Measurements from ENCODE around the gene LHFPL2.

Gene LHFPL2

DNA sequence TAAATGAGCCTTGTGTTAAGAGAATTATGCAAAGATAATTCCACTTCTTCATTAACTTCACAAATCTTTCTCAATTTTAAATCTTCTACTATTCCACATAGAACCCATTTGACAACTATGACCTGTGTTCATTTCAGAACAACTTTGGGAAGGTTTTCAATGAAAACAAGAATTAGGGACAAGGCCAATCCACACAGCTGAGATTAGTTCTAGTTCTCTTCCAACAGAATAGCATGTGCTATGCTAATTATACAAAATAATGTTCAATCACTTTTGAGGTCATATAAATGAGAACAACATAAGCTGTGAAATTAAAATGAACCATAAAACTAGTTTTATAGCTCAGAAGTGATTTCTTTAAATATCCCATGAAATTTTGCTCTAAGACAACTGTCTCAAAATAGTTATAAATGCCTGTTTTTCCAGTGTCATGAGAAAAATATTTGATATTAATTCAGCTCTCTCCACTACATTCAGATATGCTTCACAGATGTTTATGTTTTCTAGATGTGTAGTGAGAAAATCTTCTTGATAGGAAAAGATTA, 7.2 kb upstream of the LHFPL2 start:
- Mint-ChIP-seq H3K27ac (no peak overlapping the region), H3K4me1 (no peaks in the 10 kb centered on the region), H3K27me3 (peaks cover 30% of the 10 kb centered on the region), H3K4me3 (no peak overlapping the region), H3K36me3 (ENCODE audit: low read depth) (no peaks in the 10 kb centered on the region), H3K9me3 (no peaks in the 10 kb centered on the region)
- ATAC-seq = no peak
- DNase-seq = no peak

DNA sequence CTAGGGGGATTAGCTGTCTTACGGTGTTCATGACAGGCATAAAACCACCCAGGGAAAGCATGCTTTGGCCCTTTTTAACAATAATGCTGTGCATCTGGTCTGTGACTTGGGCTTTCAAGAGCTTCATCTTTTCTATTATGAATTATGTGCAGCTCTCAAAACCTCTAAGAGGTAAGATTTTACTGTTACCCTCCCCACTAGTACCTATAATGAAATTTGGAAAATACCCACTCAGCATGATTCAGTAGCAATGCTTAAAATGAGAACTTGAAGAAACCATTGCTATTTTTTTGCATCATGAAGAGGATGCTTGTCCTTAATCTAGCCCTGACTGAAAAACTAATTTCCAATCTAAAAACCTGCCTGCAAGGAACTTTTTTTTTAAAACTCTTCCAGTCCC, 5.8 kb upstream of the LHFPL2 start:
- ATAC-seq = no peak
- peaks cover 39% of the 10 kb centered on the region for H3K27me3 Mint-ChIP-seq

DNA sequence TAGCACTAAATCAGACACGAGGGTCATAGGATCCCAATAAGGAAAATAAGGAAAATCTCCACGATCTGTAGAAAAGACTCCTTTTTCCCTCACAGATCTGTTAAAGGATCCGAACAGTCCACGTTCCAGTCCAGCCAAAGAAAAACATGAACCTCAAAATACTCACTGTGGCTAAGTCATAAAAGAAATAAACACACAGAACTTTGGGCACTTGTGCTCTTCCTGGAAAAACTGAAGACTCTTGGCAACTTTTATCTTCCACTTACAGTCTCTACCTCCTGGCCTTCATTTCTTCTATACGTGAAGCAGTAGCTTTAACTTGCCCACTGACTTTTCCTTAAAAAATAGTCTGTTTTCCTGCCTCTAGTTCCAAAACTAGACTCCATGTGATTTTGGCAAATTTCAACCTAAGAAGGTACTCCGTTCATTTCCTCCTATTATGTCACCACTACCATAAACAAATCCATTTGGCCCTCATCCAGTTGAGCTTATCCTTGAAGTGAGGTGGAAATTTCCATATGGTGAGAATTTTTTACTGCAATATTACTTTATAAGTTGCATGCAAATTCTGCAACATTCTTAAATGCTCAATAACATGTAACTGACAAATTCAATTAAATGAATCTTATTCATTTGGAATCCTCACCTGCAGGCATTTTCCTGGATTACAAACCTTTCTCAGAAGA, 5.3 kb upstream of the LHFPL2 start:
- no peaks in the 10 kb centered on the region for H3K36me3 Mint-ChIP-seq (ENCODE audit: low read depth)

More for the DNA sequence above, 5.8 kb upstream of the LHFPL2 start:
- no peak overlapping the region for H3K27ac Mint-ChIP-seq
- H3K36me3 Mint-ChIP-seq (ENCODE audit: low read depth) = no peaks in the 10 kb centered on the region
- H3K4me3 Mint-ChIP-seq = no peak overlapping the region
- no peaks in the 10 kb centered on the region for H3K4me1 Mint-ChIP-seq
- DNase-seq = no peak
- H3K9me3 Mint-ChIP-seq = no peaks in the 10 kb centered on the region

DNA sequence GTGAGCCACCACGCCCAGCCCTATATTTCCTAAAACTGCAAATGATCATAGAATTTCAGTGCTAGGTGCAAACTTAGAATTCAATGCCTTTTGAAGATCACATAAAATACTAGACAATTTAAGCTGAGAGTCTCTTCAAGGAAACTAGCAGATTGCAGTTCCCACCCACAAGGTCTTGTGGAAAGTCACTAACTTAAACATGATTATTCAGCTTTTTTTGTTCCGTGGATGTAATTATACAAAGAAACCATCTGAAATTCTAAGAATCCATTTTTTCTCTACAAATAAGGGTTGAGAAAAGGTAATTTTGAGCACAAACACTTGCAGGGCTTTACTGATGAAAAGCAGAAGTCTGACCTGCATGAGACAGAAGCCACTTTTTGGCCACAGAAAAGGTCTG, 4.5 kb upstream of the LHFPL2 start:
- H3K9me3 Mint-ChIP-seq = no peaks in the 10 kb centered on the region
- no peak overlapping the region for H3K27ac Mint-ChIP-seq
- DNase-seq (no peak), ATAC-seq (no peak)
- H3K27me3 Mint-ChIP-seq = peaks cover 34% of the 10 kb centered on the region
- no peaks in the 10 kb centered on the region for H3K36me3 Mint-ChIP-seq (ENCODE audit: low read depth)
- H3K4me1 Mint-ChIP-seq = no peaks in the 10 kb centered on the region
- H3K4me3 Mint-ChIP-seq = no peak overlapping the region

More for the DNA sequence above, 5.3 kb upstream of the LHFPL2 start:
- Mint-ChIP-seq H3K9me3 (no peaks in the 10 kb centered on the region), H3K27me3 (peaks cover 39% of the 10 kb centered on the region), H3K4me1 (no peaks in the 10 kb centered on the region), H3K4me3 (no peak overlapping the region), H3K27ac (no peak overlapping the region)
- ATAC-seq = no peak
- no peak for DNase-seq

DNA sequence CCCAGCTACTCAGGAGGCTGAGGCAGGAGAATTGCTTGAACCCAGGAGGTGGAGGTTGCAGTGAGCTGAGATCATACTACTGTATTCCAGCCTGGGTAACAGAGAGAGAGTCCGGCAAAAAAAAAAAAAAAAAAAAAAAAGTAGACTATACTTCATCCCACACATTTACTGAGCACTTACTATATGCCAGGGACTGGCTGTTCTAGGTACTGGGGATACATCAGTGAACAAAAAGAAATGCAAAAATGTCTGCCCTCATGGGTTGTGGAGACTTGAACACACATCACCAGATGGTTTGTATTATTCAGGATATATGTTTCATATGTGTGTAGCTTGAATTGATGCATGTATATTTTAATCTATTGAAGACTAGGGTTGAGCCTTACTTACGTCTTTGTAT, 2.9 kb upstream of the LHFPL2 start:
- H3K27ac Mint-ChIP-seq = no peak overlapping the region
- peaks cover 46% of the 10 kb centered on the region for H3K27me3 Mint-ChIP-seq
- no peaks in the 10 kb centered on the region for H3K36me3 Mint-ChIP-seq (ENCODE audit: low read depth)
- no peaks in the 10 kb centered on the region for H3K9me3 Mint-ChIP-seq
- peaks cover 13% of the 10 kb centered on the region for H3K4me1 Mint-ChIP-seq
- DNase-seq (no peak), ATAC-seq (no peak)
- no peak overlapping the region for H3K4me3 Mint-ChIP-seq

DNA sequence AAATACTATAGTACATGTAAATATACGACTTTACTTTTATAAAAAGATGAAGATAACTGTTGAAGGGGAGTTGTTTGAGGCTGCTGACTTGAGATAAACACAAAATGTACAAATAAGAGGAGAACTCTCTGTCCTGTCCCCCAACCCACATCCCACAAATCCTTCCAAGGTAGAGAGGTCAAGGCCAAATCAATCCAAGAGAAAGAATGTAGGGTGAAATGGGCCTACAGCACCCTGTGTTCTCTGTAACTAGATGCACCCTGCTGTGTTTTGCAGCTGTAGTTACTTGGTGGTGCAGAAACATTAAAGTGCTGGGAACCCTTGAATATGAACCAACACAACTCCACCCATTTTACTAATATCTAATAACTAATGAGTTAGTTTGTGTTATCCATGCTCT, 2.0 kb upstream of the LHFPL2 start:
- no peak overlapping the region for H3K27ac Mint-ChIP-seq
- ATAC-seq (no peak), DNase-seq (no peak)
- no peaks in the 10 kb centered on the region for H3K36me3 Mint-ChIP-seq (ENCODE audit: low read depth)
- H3K4me3 Mint-ChIP-seq = no peak overlapping the region
- peaks cover 41% of the 10 kb centered on the region for H3K27me3 Mint-ChIP-seq
- peaks cover 13% of the 10 kb centered on the region for H3K4me1 Mint-ChIP-seq
- H3K9me3 Mint-ChIP-seq = no peaks in the 10 kb centered on the region

DNA sequence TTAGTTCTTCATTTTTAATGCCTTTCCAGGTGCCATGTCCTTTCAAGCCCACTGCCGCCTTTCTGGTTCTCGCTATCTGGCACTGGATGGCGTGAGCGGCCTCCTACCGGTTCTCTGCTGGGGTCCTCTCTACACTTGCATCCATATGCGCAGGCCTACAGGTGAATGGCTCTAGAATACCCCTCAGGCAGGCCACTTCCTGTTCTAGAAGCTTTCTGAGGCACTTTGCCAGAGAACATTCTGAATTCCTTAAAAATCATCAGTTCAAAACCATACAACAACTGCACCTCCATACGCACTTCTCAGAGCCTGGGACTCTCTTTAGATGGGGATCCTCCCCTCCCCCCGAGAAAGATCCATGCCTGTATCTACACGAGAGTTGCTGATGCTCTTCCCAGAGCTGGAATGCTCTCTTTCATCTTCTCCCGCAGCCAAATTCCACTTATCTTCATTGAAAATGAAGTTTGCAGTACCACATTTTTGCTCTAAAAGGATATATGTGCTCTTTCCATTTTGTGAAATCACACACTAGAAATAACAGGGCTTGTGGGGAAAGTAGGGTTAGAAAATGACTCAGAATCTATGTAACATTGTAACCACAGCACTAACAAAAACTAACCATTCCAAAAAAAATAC, 1.4 kb upstream of the LHFPL2 start:
- ATAC-seq = no peak
- no peak overlapping the region for H3K27ac Mint-ChIP-seq
- H3K4me3 Mint-ChIP-seq = peak overlapping the region; percentile 58
- no peak for DNase-seq
- H3K9me3 Mint-ChIP-seq = no peaks in the 10 kb centered on the region
- H3K4me1 Mint-ChIP-seq = peaks cover 13% of the 10 kb centered on the region
- H3K36me3 Mint-ChIP-seq (ENCODE audit: low read depth) = no peaks in the 10 kb centered on the region
- H3K27me3 Mint-ChIP-seq = peaks cover 42% of the 10 kb centered on the region

DNA sequence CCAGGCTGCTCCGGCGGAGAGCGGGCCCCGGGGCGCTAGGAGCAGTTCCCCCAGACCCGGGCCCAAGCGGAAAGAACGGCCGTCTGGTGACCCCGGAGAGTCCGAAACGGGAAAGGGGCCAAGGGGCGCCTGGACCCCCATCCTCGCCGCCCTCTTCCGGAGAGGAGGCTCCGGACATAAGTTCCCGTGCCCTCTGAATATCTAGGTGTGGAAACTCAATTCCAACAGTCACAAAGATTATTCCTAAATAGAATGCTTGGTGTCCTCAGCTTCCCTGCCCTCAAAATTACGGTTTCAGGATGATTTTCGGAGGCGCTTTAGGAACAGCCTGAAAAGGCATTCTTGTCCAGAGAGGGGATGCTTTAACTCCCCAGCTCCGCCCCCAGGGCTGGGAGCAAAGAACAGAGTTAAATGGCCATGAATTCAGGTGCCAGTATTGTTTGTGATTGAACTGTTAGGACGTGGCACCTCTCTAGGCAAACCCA, 681 bp upstream of the LHFPL2 start:
- peak overlapping the region; percentile 29 for H3K4me3 Mint-ChIP-seq
- no peak for DNase-seq

DNA sequence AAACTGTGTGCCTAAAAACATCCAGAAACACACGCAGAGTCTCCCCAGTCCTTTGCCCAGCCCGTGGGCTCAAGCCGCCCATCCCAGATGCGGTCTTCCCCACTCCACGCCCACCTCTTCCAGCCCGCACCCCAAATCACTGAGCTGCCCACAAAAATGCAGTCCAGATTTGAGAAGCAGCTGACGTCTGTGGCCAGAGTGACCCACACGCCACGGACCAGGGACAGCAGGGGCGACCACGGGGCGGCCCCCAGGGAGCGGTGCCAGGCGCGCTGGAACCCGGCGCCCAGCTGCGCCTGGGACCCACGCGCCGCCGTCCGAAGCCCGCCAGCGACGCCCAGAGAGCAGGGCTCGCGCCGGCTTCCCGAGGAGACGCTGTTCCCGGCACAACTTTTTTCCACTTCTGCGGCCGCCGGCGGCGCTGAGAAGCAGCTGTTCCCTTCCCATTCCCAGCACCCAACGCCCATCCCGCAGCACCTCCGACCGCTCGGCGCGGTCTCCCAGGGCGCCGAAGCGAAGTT, 674 bp downstream of the LHFPL2 start:
- peaks cover 13% of the 10 kb centered on the region for H3K4me1 Mint-ChIP-seq
- ATAC-seq (no peak), DNase-seq (no peak)
- H3K9me3 Mint-ChIP-seq = no peaks in the 10 kb centered on the region
- no peaks in the 10 kb centered on the region for H3K36me3 Mint-ChIP-seq (ENCODE audit: low read depth)
- peaks cover 48% of the 10 kb centered on the region for H3K27me3 Mint-ChIP-seq
- peak overlapping the region; percentile 71 for H3K4me3 Mint-ChIP-seq
- H3K27ac Mint-ChIP-seq = no peak overlapping the region

More for the DNA sequence above, 681 bp upstream of the LHFPL2 start:
- Mint-ChIP-seq H3K27ac (no peak overlapping the region), H3K36me3 (ENCODE audit: low read depth) (no peaks in the 10 kb centered on the region), H3K4me1 (peaks cover 13% of the 10 kb centered on the region), H3K9me3 (no peaks in the 10 kb centered on the region), H3K27me3 (peaks cover 46% of the 10 kb centered on the region)
- no peak for ATAC-seq

DNA sequence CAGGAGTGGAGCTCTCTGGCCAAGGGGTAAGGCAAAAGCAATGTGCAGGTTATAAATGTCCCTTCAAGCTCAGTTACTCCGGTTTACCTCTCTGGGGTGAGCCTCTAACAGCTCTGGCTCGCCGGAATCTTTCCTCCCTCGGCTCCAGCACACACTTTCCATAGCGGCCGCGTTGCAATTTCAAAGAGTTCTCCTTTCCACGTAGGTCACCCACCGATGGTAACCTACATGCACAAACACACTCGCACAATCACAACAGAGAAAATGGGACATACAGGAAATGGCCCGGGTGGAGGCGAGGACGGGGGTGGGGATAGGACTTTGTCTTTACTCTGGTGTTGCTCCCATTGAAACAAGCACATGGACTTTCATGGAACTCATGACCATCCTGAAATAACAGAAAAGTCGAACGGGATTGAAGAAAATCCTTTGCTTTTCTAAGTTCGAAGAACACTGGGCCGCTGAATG, 1.2 kb downstream of the LHFPL2 start:
- Mint-ChIP-seq H3K4me3 (peak overlapping the region; percentile 71), H3K9me3 (no peaks in the 10 kb centered on the region), H3K27me3 (peaks cover 47% of the 10 kb centered on the region), H3K27ac (peak overlapping the region; percentile 61), H3K4me1 (peaks cover 13% of the 10 kb centered on the region), H3K36me3 (ENCODE audit: low read depth) (no peaks in the 10 kb centered on the region)
- DNase-seq = peak; percentile 22
- ATAC-seq = peak; percentile 42

DNA sequence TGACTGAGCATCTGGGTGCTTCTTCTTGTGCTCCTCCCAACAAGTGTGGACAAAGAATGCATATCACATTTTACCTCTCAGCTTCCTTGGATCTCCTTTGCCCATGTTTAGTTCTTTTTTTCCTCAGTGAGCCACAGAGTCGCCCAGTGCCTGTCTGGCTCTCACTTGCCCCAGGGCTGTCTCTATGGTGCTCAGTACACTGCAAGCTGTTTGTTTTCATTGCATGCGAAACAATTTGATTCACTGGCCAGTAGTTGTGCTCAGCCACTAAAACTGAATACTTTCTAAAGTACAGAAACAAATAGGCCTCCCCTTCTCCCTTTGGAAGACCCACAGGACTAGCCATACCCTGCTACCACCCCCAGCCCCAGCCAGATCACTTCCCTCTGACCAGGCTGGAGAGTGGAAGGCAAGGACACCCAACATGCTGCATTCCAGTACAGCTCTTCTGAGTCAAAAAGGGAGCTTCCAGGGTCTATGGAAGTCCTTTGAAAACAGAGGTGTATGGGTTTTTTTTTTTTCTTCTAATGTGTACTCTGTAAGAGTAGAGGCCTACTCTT, 3.8 kb downstream of the LHFPL2 start:
- ATAC-seq = no peak
- Mint-ChIP-seq H3K27ac (no peak overlapping the region), H3K36me3 (ENCODE audit: low read depth) (no peaks in the 10 kb centered on the region), H3K4me3 (no peak overlapping the region), H3K9me3 (no peaks in the 10 kb centered on the region), H3K27me3 (peaks cover 29% of the 10 kb centered on the region), H3K4me1 (peaks cover 13% of the 10 kb centered on the region)
- no peak for DNase-seq

DNA sequence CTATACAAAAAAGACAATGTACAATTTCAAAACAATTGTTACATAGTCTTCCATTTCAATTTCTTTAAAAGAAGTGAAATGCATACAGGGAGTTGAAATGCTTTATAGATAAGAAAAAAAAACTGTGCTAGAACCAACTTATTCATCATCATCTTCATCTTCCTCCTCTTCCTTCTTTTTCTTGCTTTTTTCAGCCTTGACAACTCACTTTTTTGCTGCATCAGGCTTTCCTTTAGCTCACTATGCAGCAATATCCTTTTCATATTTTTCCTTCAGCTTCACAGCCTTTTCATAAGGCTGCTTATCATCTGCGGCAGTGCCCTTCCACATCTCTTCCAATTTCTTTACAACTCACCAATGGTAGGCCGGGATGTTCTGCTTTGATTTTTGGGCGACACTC, 4.4 kb downstream of the LHFPL2 start:
- H3K27ac Mint-ChIP-seq = no peak overlapping the region
- no peaks in the 10 kb centered on the region for H3K36me3 Mint-ChIP-seq (ENCODE audit: low read depth)
- ATAC-seq = no peak
- H3K27me3 Mint-ChIP-seq = peaks cover 27% of the 10 kb centered on the region
- H3K4me1 Mint-ChIP-seq = peaks cover 13% of the 10 kb centered on the region
- DNase-seq = no peak
- no peaks in the 10 kb centered on the region for H3K9me3 Mint-ChIP-seq
- no peak overlapping the region for H3K4me3 Mint-ChIP-seq

DNA sequence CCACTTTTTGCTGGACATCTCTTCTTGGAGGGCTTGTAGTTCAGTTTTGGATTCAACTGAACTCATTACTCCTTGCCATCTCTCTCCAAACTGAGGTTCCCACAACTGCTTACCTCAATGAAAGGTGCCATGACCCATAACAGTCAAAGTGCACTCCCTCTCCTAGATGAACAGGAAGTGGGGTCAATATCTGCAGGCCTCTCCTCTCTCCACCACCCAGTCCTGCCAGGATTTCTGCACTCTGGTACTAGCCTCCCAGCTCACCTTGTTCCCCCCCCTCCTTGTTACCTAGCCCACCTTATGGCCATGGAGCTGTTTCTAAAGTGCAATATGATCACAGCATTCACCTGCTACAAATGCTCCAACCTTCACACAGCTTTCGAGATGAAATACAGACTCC, 5.9 kb downstream of the LHFPL2 start:
- ATAC-seq (no peak), DNase-seq (no peak)
- H3K4me1 Mint-ChIP-seq = peaks cover 12% of the 10 kb centered on the region
- H3K36me3 Mint-ChIP-seq (ENCODE audit: low read depth) = no peaks in the 10 kb centered on the region
- H3K4me3 Mint-ChIP-seq = no peak overlapping the region
- no peak overlapping the region for H3K27ac Mint-ChIP-seq
- no peaks in the 10 kb centered on the region for H3K9me3 Mint-ChIP-seq
- H3K27me3 Mint-ChIP-seq = peaks cover 27% of the 10 kb centered on the region

DNA sequence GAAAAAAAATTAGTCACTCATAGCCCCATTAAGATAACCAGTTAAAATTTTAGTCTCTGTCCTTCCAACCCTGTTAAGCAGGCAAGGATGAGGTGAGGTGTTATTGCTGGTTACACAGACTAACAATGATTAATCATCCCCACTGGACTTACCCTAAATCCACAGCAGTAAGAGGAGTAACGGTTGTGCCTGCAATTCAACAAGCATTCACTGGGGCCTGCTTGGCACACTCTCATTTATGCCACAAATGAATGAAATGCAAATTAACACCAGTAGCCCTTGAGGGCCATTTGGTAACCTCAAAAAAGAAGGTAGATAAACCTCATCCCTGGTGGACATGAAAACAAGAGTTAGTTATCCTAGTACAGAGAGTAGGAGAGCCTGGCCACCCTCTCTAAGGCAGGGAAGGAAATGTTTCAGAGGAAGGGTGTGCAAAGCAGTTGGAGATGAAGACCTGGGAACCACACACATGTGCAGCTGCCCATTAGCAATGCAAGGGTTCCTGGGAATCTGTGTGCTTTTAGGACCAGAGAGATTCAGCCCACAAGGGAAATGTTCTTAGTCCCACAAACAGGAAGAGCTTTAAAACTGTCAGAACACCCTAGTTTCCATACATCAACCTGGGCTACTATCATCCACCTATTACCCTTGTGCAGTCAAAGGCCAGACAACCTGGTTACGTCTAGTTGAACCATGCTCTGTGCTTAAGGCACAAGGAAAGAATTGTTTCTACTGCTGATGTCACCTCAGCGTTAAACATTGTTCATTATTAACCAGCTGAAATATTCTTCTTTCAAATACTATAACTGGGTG, 7.7 kb downstream of the LHFPL2 start:
- H3K4me3 Mint-ChIP-seq = no peak overlapping the region

More for the DNA sequence above, 7.7 kb downstream of the LHFPL2 start:
- H3K4me1 Mint-ChIP-seq = no peaks in the 10 kb centered on the region
- H3K27me3 Mint-ChIP-seq = peaks cover 17% of the 10 kb centered on the region
- DNase-seq (no peak), ATAC-seq (no peak)
- H3K9me3 Mint-ChIP-seq = no peaks in the 10 kb centered on the region
- no peak overlapping the region for H3K27ac Mint-ChIP-seq
- no peaks in the 10 kb centered on the region for H3K36me3 Mint-ChIP-seq (ENCODE audit: low read depth)

Measured in activated naive CD8-positive, alpha-beta T cell treated with anti-CD3 and anti-CD28 coated beads, Interleukin-2, amount 50 U/mL, for 24 hours (primary cell).